Neural progenitor cell (in vitro differentiated cells): ENCODE results near the gene LIMK1. TPM values are rescaled to one million over a fixed set of nuclear protein-coding genes. Genes with fewer than 3 reads are reported as not detected.

Source experiments
- DNase-seq: peaks from one replicate; pipeline ENCODE4 v3.0.0-alpha.2; 2016; ENCODE audit warnings: low spot score
- H2AFZ ChIP-seq: fragments of 200-600 bp; sonication (generic); replicated peaks from 2 replicates; pipeline ENCODE4 v1.6.1; 2016; ENCODE audit warnings: antibody characterized with exemption
- H3F3A ChIP-seq: fragments of 200-600 bp; sonication (generic); 2 replicates; pipeline ENCODE4 v1.6.1; 2016; ENCODE audit warnings: antibody characterized with exemption, low read depth
- H3K27ac ChIP-seq: fragments of 200-600 bp; sonication (generic); 2 replicates; pipeline ENCODE4 v1.5.1; 2016; ENCODE audit warnings: mild to moderate bottlenecking
- H3K27me3 ChIP-seq: fragments of 200-600 bp; sonication (generic); 2 replicates; pipeline ENCODE4 v1.6.1; 2016; ENCODE audit warnings: mild to moderate bottlenecking, moderate library complexity
- H3K36me3 ChIP-seq: fragments of 200-600 bp; sonication (generic); 2 replicates; pipeline ENCODE4 v1.5.1; 2016
- H3K4me1 ChIP-seq: fragments of 200-600 bp; sonication (generic); 2 replicates; pipeline ENCODE4 v1.6.1; 2016; ENCODE audit warnings: mixed run types
- H3K4me2 ChIP-seq: fragments of 200-600 bp; sonication (generic); 2 replicates; pipeline ENCODE4 v1.6.1; 2016
- H3K4me3 ChIP-seq: fragments of 200-600 bp; sonication (generic); 2 replicates; pipeline ENCODE4 v1.5.1; 2016
- H3K79me2 ChIP-seq: fragments of 200-600 bp; sonication (generic); 2 replicates; pipeline ENCODE4 v1.6.1; 2016; ENCODE audit warnings: low read depth
- H3K9ac ChIP-seq: fragments of 200-600 bp; sonication (generic); 2 replicates; pipeline ENCODE4 v1.6.1; 2016
- H3K9me3 ChIP-seq: fragments of 200-600 bp; sonication (generic); 2 replicates; pipeline ENCODE4 v1.5.1; 2016; ENCODE audit warnings: low read depth
- H4K20me1 ChIP-seq: fragments of 200-600 bp; sonication (generic); 2 replicates; pipeline ENCODE4 v1.6.1; 2016; ENCODE audit warnings: low read depth
- H3K27ac Mint-ChIP-seq: 3 replicates; pipeline ENCODE4 v1.8.0; 2021; ENCODE audit warnings: mixed read lengths
- H3K27me3 Mint-ChIP-seq: 2 replicates; pipeline ENCODE4 v1.8.0; 2022; ENCODE audit warnings: low read depth, mild to moderate bottlenecking, inconsistent platforms, moderate library complexity, mixed read lengths; ENCODE audit not compliant: insufficient read depth
- H3K36me3 Mint-ChIP-seq: 3 replicates; pipeline ENCODE4 v1.8.0; 2021; ENCODE audit warnings: mixed read lengths
- H3K4me1 Mint-ChIP-seq: 3 replicates; pipeline ENCODE4 v1.8.0; 2021; ENCODE audit warnings: mixed read lengths
- H3K4me3 Mint-ChIP-seq: 3 replicates; pipeline ENCODE4 v1.8.0; 2021; ENCODE audit warnings: mild to moderate bottlenecking, moderate library complexity, mixed read lengths
- H3K9me3 Mint-ChIP-seq: 3 replicates; pipeline ENCODE4 v1.8.0; 2020; ENCODE audit warnings: mixed read lengths
- CTCF ChIP-seq: fragments of 200-600 bp; sonication (generic); IDR thresholded peaks from 2 replicates; pipeline ENCODE4 v1.5.1; 2017; ENCODE audit warnings: antibody characterized with exemption, mild to moderate bottlenecking
- EZH2 ChIP-seq: fragments of 200-600 bp; sonication (generic); IDR thresholded peaks from 2 replicates; pipeline ENCODE4 v1.6.1; 2017; ENCODE audit warnings: antibody characterized with exemption, mild to moderate bottlenecking, moderate library complexity
- EZH2phosphoT487 ChIP-seq: fragments of 200-600 bp; sonication (generic); IDR thresholded peaks from 2 replicates; pipeline ENCODE4 v1.6.1; 2017; ENCODE audit warnings: antibody characterized with exemption
- total RNA-seq: library from RNA; depleted of rRNA; stranded (reverse); fragments of >200 nt; gene quantifications from 2 replicates; pipeline ENCODE4 v1.2.3, GENCODE V29; 2015; ENCODE audit warnings: low replicate concordance

The LIMK1 gene
- total RNA-seq, 1 donor from 2014 or later: 29.9 TPM

DNA sequence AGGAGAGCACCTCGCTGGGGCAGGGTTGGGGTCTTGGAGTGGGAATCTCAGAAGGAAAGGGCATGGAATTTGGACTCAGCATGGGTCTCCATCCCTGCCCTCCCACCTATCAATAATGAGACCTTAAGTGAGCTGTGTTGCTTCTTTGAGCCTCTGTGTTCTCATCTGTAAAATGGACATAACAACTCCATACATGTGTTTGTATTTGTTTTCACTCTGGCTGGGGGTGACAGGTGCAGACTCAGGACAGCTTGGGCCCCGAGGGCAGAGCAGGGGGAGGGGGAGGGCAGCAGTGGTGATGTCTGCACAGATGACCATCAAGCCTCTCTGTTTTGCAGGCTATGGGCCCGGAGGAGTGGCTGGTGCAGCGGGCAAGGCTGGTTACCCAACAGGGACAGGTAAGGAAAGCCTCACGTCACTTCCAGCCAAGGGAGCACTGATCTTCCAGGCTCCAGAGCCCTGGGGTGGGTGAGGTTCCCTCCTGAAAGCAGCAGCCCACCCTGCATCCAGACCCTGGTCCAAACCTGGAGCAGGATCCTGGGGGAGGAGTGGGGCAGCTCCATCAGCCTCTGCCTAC is 35.7 kb upstream of the LIMK1 start:
- no peaks in the 10 kb centered on the region for H3K27me3 ChIP-seq
- H3K4me3 Mint-ChIP-seq: no peak overlapping the region
- no peaks in the 10 kb centered on the region for H3K36me3 Mint-ChIP-seq
- no peaks in the 10 kb centered on the region for H3F3A ChIP-seq
- no peak overlapping the region for H3K27ac Mint-ChIP-seq
- H3K27me3 Mint-ChIP-seq: peaks cover 5% of the 10 kb centered on the region
- H3K4me1 ChIP-seq: peaks cover 11% of the 10 kb centered on the region
- DNase-seq: no peak
- H3K4me2 ChIP-seq: no peak overlapping the region
- H3K36me3 ChIP-seq: no peaks in the 10 kb centered on the region
- no peaks in the 10 kb centered on the region for H3K9me3 ChIP-seq
- no peak overlapping the region for H3K27ac ChIP-seq
- H3K4me3 ChIP-seq: no peak overlapping the region
- no peaks in the 10 kb centered on the region for H3K9me3 Mint-ChIP-seq
- TF ChIP-seq EZH2phosphoT487 (no peak), EZH2 (no peak)
- H2AFZ ChIP-seq: no peak overlapping the region
- H3K9ac ChIP-seq: no peak overlapping the region
- no peaks in the 10 kb centered on the region for H4K20me1 ChIP-seq
- H3K4me1 Mint-ChIP-seq: peaks cover 20% of the 10 kb centered on the region
- H3K79me2 ChIP-seq: no peaks in the 10 kb centered on the region

DNA sequence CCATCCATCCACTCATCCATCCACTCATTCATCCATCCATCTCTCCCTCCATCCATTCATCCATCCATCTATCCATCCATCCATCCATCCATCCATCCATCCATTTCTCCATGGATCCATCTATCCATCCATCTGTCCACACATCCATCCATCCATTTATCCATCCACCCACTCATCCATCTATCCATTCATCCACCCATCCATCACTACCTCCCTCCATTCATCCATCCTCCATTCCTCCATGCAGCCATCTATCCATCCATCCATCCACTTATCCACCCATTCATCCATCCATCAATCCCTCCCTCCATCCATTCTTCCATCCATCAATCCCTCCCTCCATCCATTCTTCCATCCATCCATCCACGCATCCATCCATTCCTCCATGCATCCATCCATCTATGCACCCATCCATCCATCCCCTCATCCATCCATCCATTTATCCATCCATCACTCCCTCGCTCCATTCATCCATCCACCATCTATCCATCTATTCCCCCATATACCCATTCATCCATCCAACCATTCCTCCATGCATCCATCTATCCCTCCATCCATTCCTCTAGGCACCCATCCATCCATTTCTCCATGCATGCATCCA is 34.5 kb upstream of the LIMK1 start:
- TF ChIP-seq CTCF (no peak), EZH2phosphoT487 (no peak), EZH2 (no peak)
- H4K20me1 ChIP-seq: no peaks in the 10 kb centered on the region
- no peak overlapping the region for H2AFZ ChIP-seq
- Mint-ChIP-seq H3K9me3 (no peaks in the 10 kb centered on the region), H3K36me3 (no peaks in the 10 kb centered on the region), H3K27me3 (peaks cover 3% of the 10 kb centered on the region), H3K4me1 (peaks cover 9% of the 10 kb centered on the region), H3K4me3 (no peak overlapping the region), H3K27ac (no peak overlapping the region)
- H3K79me2 ChIP-seq: no peaks in the 10 kb centered on the region
- no peak for DNase-seq
- no peaks in the 10 kb centered on the region for H3K4me1 ChIP-seq
- H3K9me3 ChIP-seq: no peaks in the 10 kb centered on the region
- H3K4me2 ChIP-seq: no peak overlapping the region
- H3F3A ChIP-seq: no peaks in the 10 kb centered on the region
- H3K27me3 ChIP-seq: no peaks in the 10 kb centered on the region
- no peak overlapping the region for H3K4me3 ChIP-seq
- H3K9ac ChIP-seq: no peak overlapping the region
- H3K36me3 ChIP-seq: no peaks in the 10 kb centered on the region
- H3K27ac ChIP-seq: no peak overlapping the region

GRCh38 chr7:74049997-74050798 is 33.4 kb upstream of the LIMK1 start:
- no peak overlapping the region for H3K27ac Mint-ChIP-seq
- H3K36me3 Mint-ChIP-seq: no peaks in the 10 kb centered on the region
- no peaks in the 10 kb centered on the region for H3K9me3 ChIP-seq
- no peak overlapping the region for H3K4me3 Mint-ChIP-seq
- H3F3A ChIP-seq: no peaks in the 10 kb centered on the region
- no peaks in the 10 kb centered on the region for H3K4me1 ChIP-seq
- no peaks in the 10 kb centered on the region for H3K79me2 ChIP-seq
- no peak for DNase-seq
- peaks cover 3% of the 10 kb centered on the region for H3K27me3 Mint-ChIP-seq
- no peaks in the 10 kb centered on the region for H3K4me1 Mint-ChIP-seq
- TF ChIP-seq EZH2: no peak
- no peak for TF ChIP-seq CTCF
- no peak for TF ChIP-seq EZH2phosphoT487
- H3K27ac ChIP-seq: no peak overlapping the region
- no peaks in the 10 kb centered on the region for H4K20me1 ChIP-seq
- H3K4me2 ChIP-seq: no peak overlapping the region
- no peak overlapping the region for H2AFZ ChIP-seq
- H3K27me3 ChIP-seq: no peaks in the 10 kb centered on the region
- no peaks in the 10 kb centered on the region for H3K36me3 ChIP-seq
- no peak overlapping the region for H3K9ac ChIP-seq
- no peaks in the 10 kb centered on the region for H3K9me3 Mint-ChIP-seq
- H3K4me3 ChIP-seq: no peak overlapping the region

DNA sequence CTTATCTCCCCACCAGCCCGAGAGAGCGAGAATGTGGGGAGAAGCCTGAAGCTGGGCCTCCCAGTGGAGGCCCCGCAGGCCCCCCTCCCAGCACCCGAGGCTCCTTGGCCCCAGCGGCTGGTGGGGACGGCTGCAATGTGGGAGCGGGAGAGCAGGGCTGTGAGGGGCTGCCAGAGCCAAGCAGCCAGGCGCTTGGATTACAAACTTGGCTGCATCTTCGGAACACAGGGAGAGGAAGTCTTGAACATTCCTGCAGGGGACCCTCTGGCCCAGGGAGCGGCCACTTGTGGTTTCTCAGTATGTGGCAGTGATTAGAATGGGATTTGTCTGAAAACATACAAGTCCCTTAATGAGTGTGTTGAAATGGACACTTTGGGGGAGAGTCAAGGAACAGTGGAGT is 32.4 kb upstream of the LIMK1 start:
- no peak overlapping the region for H3K4me2 ChIP-seq
- Mint-ChIP-seq H3K36me3 (no peaks in the 10 kb centered on the region), H3K9me3 (no peaks in the 10 kb centered on the region), H3K27me3 (peaks cover 3% of the 10 kb centered on the region), H3K4me1 (no peaks in the 10 kb centered on the region), H3K27ac (no peak overlapping the region), H3K4me3 (no peak overlapping the region)
- no peaks in the 10 kb centered on the region for H3K9me3 ChIP-seq
- H3K36me3 ChIP-seq: no peaks in the 10 kb centered on the region
- no peak overlapping the region for H3K9ac ChIP-seq
- no peak overlapping the region for H2AFZ ChIP-seq
- H3K4me3 ChIP-seq: no peak overlapping the region
- no peaks in the 10 kb centered on the region for H4K20me1 ChIP-seq
- no peak for DNase-seq
- no peak for TF ChIP-seq EZH2phosphoT487
- no peak for TF ChIP-seq EZH2
- TF ChIP-seq CTCF: no peak
- H3K27me3 ChIP-seq: no peaks in the 10 kb centered on the region
- no peak overlapping the region for H3K27ac ChIP-seq
- H3K79me2 ChIP-seq: no peaks in the 10 kb centered on the region
- no peaks in the 10 kb centered on the region for H3K4me1 ChIP-seq
- no peaks in the 10 kb centered on the region for H3F3A ChIP-seq
